HepG2 (cell line): Measurements from ENCODE around the gene MTA3. TPM values are rescaled to one million over a fixed set of nuclear protein-coding genes. Genes with fewer than 3 reads are reported as not detected.

Source experiments
- AKAP8 ChIP-seq: sonication (generic); formaldehyde crosslinking; IDR thresholded peaks from 2 replicates; pipeline ENCODE4 v1.5.1; 2020; ENCODE audit warnings: mild to moderate bottlenecking, missing genetic modification reagents
- ARID2 ChIP-seq: sonication (generic); formaldehyde crosslinking; IDR thresholded peaks from 2 replicates; pipeline ENCODE4 v1.8.1; 2022; ENCODE audit warnings: mild to moderate bottlenecking, missing genetic modification reagents, borderline replicate concordance
- CREB1 ChIP-seq, 2 experiments: fragments of 450-650 bp in 1 of 2; IDR thresholded peaks; 2 replicates each; pipeline ENCODE4 v1.6.1; 2016 to 2017; ENCODE audit warnings: control low read depth in 1 of 2, mild to moderate bottlenecking in 1 of 2, missing compliant biosample characterization in 1 of 2, missing genetic modification characterization in 1 of 2
- FOXK1 ChIP-seq: sonication (generic); formaldehyde crosslinking; IDR thresholded peaks from 2 replicates; pipeline ENCODE4 v1.4.0; 2020; ENCODE audit warnings: low read depth, missing genetic modification reagents, borderline replicate concordance
- MAF1 ChIP-seq: sonication (generic); formaldehyde crosslinking; IDR thresholded peaks from 2 replicates; pipeline ENCODE4 v1.5.0; 2020; ENCODE audit warnings: missing genetic modification reagents, borderline replicate concordance
- MYC ChIP-seq: sonication (generic); formaldehyde crosslinking; IDR thresholded peaks from 2 replicates; pipeline ENCODE4 v1.9.0; 2021; ENCODE audit warnings: missing genetic modification reagents, borderline replicate concordance
- PAXIP1 ChIP-seq: sonication (generic); formaldehyde crosslinking; conservative IDR thresholded peaks from 2 replicates; pipeline ENCODE4 v1.4.0; 2020; ENCODE audit warnings: mild to moderate bottlenecking, missing genetic modification reagents, moderate library complexity
- PRDM4 ChIP-seq: sonication (generic); formaldehyde crosslinking; IDR thresholded peaks from 2 replicates; pipeline ENCODE4 v1.9.0; 2021; ENCODE audit warnings: missing genetic modification reagents, borderline replicate concordance
- RXRA ChIP-seq: sonication (generic); formaldehyde crosslinking; IDR thresholded peaks from 2 replicates; pipeline ENCODE4 v1.5.1; 2020; ENCODE audit warnings: missing genetic modification reagents
- SMC3 ChIP-seq: IDR thresholded peaks from 2 replicates; pipeline ENCODE4 v1.6.1; 2011; ENCODE audit warnings: low read length, improper control_type of control experiment
- TBX3 ChIP-seq: fragments of 450-650 bp; IDR thresholded peaks from 2 replicates; pipeline ENCODE4 v1.6.1; 2017; ENCODE audit warnings: antibody characterized with exemption, mild to moderate bottlenecking, inconsistent platforms, borderline replicate concordance
- TEAD3 ChIP-seq: optimal IDR thresholded peaks from 2 replicates; pipeline ENCODE3; 2016; ENCODE audit warnings: borderline replicate concordance
- XBP1 ChIP-seq: sonication (generic); formaldehyde crosslinking; IDR thresholded peaks from 2 replicates; pipeline ENCODE4 v1.5.0; 2020; ENCODE audit warnings: missing genetic modification reagents
- ZKSCAN1 ChIP-seq: fragments of 150-350 bp; IDR thresholded peaks from 2 replicates; pipeline ENCODE4 v1.6.1; 2014; ENCODE audit warnings: low read length
- ZNF121 ChIP-seq: sonication (generic); formaldehyde crosslinking; IDR thresholded peaks from 2 replicates; pipeline ENCODE4 v1.5.0; 2020; ENCODE audit warnings: mild to moderate bottlenecking, missing genetic modification reagents
- ZNF17 ChIP-seq: sonication (generic); formaldehyde crosslinking; IDR thresholded peaks from 2 replicates; pipeline ENCODE4 v1.5.0; 2020; ENCODE audit warnings: mild to moderate bottlenecking, missing genetic modification reagents
- ZNF251 ChIP-seq: sonication (generic); formaldehyde crosslinking; IDR thresholded peaks from 2 replicates; pipeline ENCODE4 v1.9.0; 2021; ENCODE audit warnings: mild to moderate bottlenecking, missing genetic modification reagents
- ZNF709 ChIP-seq: sonication (generic); formaldehyde crosslinking; IDR thresholded peaks from 2 replicates; pipeline ENCODE4 v1.5.0; 2020; ENCODE audit warnings: mild to moderate bottlenecking, missing genetic modification reagents
- ZNF784 ChIP-seq: sonication (generic); formaldehyde crosslinking; IDR thresholded peaks from 2 replicates; pipeline ENCODE4 v1.5.1; 2020; ENCODE audit warnings: missing genetic modification reagents, mild to moderate bottlenecking, borderline replicate concordance
- polyA plus RNA-seq, 8 experiments: library from polyadenylated mRNA; depleted of rRNA in 3 of 8; stranded (reverse) in 7 of 8; unstranded in 1 of 8; fragments of >200 nt; fragmentation: Illumina TruSeq in 4 of 8; extraction: Trizol in 4 of 8; gene quantifications; 2 replicates each; pipeline versions ENCODE4 v1.2.1 to v1.2.3, GENCODE V29; 2011 to 2016; ENCODE audit warnings: low read depth in 4 of 8, missing spikeins in 1 of 8, mixed read lengths in 1 of 8; ENCODE audit not compliant: insufficient read depth in 1 of 8
- total RNA-seq, 5 experiments: library from RNA; depleted of rRNA; stranded (reverse); fragments of >200 nt; fragmentation: Illumina TruSeq; extraction: Trizol; gene quantifications; 2 replicates each; pipeline ENCODE4 v1.2.3, GENCODE V29; 2016; ENCODE audit warnings: low read depth in 1 of 5
- TF ChIP-seq, protein P1 (sequence below): sonication (generic); formaldehyde crosslinking; IDR thresholded peaks from 2 replicates; pipeline ENCODE4 v1.4.0; 2020; ENCODE audit warnings: missing genetic modification reagents, borderline replicate concordance

The MTA3 gene
- total and polyA plus RNA-seq, 2 of the 13 experiments (the other 11 are each of a cell fraction or from before 2014, with no cell fraction given), result 48.8 to 77.8 TPM

- TF ChIP-seq ZNF784 (CRISPR knock-in tag) (no peak), MAF1 (CRISPR knock-in tag) (no peak), TEAD3 (CRISPR knock-in tag) (peak; percentile 44), MYC (CRISPR knock-in tag) (peak; percentile 38; the same call in 1 of the 2 replicates), XBP1 (CRISPR knock-in tag) (no peak), CREB1 (IDR thresholded peaks at IDR 0.05) (no peak), CREB1 (CRISPR knock-in tag; IDR thresholded peaks at IDR 0.05) (no peak), ARID2 (CRISPR knock-in tag) (no peak), PRDM4 (CRISPR knock-in tag) (no peak), RXRA (CRISPR knock-in tag) (peak; percentile 15; the same call in 1 of the 2 replicates), ZNF121 (CRISPR knock-in tag) (no peak), FOXK1 (no peak), ZNF17 (no peak), ZNF251 (CRISPR knock-in tag) (no peak), ZKSCAN1 (no peak), AKAP8 (no peak), ZNF709 (CRISPR knock-in tag) (no peak), PAXIP1 (CRISPR knock-in tag) (no peak), SMC3 (peak; percentile 53; the same call in 1 of the 2 replicates), TBX3 (peak; percentile 19; the same call in 1 of the 2 replicates)
- TF ChIP-seq, protein P1, sequence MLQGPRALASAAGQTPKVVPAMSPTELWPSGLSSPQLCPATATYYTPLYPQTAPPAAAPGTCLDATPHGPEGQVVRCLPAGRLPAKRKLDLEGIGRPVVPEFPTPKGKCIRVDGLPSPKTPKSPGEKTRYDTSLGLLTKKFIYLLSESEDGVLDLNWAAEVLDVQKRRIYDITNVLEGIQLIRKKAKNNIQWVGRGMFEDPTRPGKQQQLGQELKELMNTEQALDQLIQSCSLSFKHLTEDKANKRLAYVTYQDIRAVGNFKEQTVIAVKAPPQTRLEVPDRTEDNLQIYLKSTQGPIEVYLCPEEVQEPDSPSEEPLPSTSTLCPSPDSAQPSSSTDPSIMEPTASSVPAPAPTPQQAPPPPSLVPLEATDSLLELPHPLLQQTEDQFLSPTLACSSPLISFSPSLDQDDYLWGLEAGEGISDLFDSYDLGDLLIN (CRISPR knock-in tag), result no peak
These were observed 202.1 kb downstream of the MTA3 start (continued) for GRCh38 chr2:42770288-42771131.
